LHCN-M2 (cell line): Measurements from ENCODE around the gene CREB5. TPM values are rescaled to one million over a fixed set of nuclear protein-coding genes. Genes with fewer than 3 reads are reported as not detected.
A peak's percentile ranks its signal among the peaks of the same experiment; 100 is the strongest.

ENCODE experiments used
- DNase-seq: peaks from one replicate; pipeline ENCODE4 v3.0.0-alpha.2; 2012; ENCODE audit warnings: low read depth
- total RNA-seq: library from RNA; depleted of rRNA; stranded (reverse); fragments of >200 nt; gene quantifications from 2 replicates; pipeline ENCODE4 v1.2.3, GENCODE V29; 2014

Gene CREB5
- total RNA-seq, 1 experiment from 2014 or later, result 9.0 TPM

- no peak for DNase-seq
Measured at GRCh38 chr7:28641752-28642545, 229.6 kb downstream of the CREB5 start.

- no peak for DNase-seq
Measured at GRCh38 chr7:28643188-28643569, 230.9 kb downstream of the CREB5 start.

GRCh38 chr7:28643584-28644340, 231.4 kb downstream of the CREB5 start:
- DNase-seq, result no peak

- DNase-seq, result no peak
Measured at GRCh38 chr7:28645866-28646265, 233.5 kb downstream of the CREB5 start.

- DNase-seq, result no peak
Measured at GRCh38 chr7:28646376-28647075, 234.2 kb downstream of the CREB5 start.

- no peak for DNase-seq
Measured at GRCh38 chr7:28647076-28647421, 234.7 kb downstream of the CREB5 start.

- no peak for DNase-seq
Measured at GRCh38 chr7:28649189-28649588, 236.9 kb downstream of the CREB5 start.

- no peak for DNase-seq
Measured at GRCh38 chr7:28649811-28650210, 237.5 kb downstream of the CREB5 start.

- no peak for DNase-seq
Measured at GRCh38 chr7:28654110-28654509, 241.8 kb downstream of the CREB5 start.

GRCh38 chr7:28656529-28656928, 244.2 kb downstream of the CREB5 start:
- DNase-seq, result no peak

- DNase-seq, result peak; percentile 17
Measured at GRCh38 chr7:28658381-28658780, 246.1 kb downstream of the CREB5 start.

GRCh38 chr7:28660132-28660531, 247.8 kb downstream of the CREB5 start:
- no peak for DNase-seq

GRCh38 chr7:28661826-28662595, 249.7 kb downstream of the CREB5 start:
- DNase-seq, result peak; percentile 13

GRCh38 chr7:28666154-28666553, 253.8 kb downstream of the CREB5 start:
- DNase-seq, result no peak

GRCh38 chr7:28668085-28668484, 255.8 kb downstream of the CREB5 start:
- DNase-seq, result no peak

- no peak for DNase-seq
Measured at GRCh38 chr7:28669330-28669729, 257.0 kb downstream of the CREB5 start.

GRCh38 chr7:28671526-28671925, 259.2 kb downstream of the CREB5 start:
- DNase-seq, result no peak

GRCh38 chr7:28672397-28672797, 260.1 kb downstream of the CREB5 start:
- no peak for DNase-seq

- no peak for DNase-seq
Measured at GRCh38 chr7:28674359-28674782, 262.1 kb downstream of the CREB5 start.

GRCh38 chr7:28675429-28675828, 263.1 kb downstream of the CREB5 start:
- no peak for DNase-seq

- DNase-seq, result no peak
Measured at GRCh38 chr7:28677668-28678067, 265.4 kb downstream of the CREB5 start.
